Measurements from ENCODE around the gene CATSPERD.
A peak's percentile ranks its signal among the peaks of the same experiment; 100 is the strongest.

Gene CATSPERD, protein sequence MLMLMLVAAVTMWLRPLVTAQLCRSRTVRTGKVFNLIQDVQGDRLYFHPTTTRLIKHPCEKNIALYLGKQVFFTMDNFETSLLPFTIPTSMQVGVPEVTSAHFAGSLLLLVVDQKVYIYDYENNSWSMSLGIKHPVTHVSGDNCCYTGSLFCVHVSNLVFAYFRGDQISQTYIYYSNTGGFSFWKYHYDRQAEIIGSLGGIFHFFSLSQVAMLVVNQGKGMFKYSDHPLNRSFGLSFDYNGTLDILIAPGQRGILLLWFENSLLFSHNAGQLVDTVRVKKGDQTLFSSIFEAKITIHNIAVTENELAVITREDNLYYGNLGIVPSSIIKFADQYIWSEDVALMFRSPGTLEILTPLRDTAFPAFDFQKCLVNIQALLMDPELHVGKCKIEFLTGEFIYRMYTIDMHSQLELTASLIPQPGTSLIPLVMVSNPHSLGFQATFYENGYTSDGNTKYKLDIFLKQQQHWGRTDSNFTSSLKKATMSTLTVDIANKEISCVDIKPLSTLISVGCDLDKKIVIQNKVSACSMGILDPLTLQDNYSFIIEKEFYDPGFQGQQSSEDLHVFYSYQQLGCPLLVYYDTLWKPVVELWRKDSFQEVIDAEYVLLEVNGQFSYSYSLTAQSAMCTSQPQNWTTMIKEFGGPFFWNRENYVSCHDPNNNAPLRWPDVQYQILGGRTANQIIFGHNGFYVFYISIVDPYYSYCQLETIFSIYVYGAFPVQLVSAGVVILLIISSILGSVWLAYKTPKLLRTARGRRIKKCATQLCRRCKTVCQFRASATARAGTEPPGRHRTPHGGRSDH

DNA sequence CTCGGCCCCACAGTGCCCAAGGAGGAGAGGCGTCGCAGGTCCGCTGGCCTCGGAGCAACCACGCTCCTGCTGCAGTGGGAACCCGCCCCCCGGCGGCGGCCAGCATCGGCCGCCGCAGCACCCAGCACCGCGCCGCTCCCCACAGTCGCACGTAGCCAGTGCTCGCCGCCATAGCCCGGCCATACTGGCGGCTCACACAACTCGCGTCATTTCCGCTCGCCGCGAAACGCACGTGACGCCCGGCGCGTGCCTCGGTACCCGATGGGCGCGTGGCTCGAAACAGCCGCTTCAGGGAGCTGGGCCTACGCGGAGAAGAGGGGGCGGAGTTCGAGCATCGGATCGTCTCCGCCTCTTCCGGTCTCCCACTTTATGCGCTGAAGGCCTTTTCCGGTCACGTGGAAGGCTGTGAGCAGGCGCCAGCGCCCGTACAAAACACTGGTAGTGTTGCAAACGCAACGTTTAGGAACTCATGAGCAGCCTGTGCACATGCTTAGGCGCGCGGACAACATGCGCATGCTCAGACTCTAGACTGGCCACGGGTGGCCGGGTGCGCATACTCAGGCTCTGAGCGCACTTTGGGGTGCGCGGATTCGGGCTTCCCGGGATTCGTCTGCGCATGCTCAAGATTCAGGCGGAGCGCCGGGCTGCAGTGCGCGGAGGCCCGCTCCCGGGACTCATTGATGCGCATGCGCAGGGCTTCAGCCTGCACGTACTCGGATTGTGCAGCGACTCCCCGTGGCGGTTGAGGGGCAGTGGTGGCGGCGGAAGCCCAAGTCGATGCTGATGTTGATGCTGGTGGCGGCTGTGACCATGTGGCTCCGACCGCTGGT, at the start of gene CATSPERD, which contains the start of gene LONP1:
Gene CATSPERD (plus strand): TSS at position 677 of the 830 bp plus-strand sequence. CDS start 101 bp downstream, at position 778.
Gene LONP1 (minus strand): TSS at position 186 of the 830 bp plus-strand sequence. CDS start 14 bp downstream, at position 172.
- TF ChIP-seq, protein P1, sequence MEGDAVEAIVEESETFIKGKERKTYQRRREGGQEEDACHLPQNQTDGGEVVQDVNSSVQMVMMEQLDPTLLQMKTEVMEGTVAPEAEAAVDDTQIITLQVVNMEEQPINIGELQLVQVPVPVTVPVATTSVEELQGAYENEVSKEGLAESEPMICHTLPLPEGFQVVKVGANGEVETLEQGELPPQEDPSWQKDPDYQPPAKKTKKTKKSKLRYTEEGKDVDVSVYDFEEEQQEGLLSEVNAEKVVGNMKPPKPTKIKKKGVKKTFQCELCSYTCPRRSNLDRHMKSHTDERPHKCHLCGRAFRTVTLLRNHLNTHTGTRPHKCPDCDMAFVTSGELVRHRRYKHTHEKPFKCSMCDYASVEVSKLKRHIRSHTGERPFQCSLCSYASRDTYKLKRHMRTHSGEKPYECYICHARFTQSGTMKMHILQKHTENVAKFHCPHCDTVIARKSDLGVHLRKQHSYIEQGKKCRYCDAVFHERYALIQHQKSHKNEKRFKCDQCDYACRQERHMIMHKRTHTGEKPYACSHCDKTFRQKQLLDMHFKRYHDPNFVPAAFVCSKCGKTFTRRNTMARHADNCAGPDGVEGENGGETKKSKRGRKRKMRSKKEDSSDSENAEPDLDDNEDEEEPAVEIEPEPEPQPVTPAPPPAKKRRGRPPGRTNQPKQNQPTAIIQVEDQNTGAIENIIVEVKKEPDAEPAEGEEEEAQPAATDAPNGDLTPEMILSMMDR (IDR thresholded peaks at IDR 0.05; ENCODE audit: low read depth, low read length) = peak; percentile 96
- peak within 1 kb of the TSS; percentile 97 for H3K4me3 ChIP-seq (ENCODE audit: low read depth, low read length)

DNA sequence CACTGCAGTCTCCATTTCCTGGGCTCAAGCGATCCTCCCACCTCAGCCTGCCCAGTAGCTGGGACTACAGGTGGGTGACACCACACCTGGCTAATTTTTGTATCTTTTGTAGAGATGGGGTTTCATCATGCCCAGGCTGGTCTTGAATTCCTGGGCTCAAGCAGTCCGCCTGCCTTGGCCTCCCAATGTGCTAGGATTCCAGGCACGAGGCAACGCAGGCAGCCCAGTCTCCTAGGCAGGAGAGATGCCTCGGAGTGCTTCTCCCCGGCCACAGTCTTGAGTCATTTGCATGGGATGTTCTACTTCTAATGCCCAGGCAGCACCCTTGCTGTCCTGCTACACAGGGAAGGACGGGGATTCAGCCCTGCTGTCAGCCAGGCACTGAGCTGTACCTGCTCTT, 48.8 kb upstream of the CATSPERD start:
- TF ChIP-seq, protein P1 (IDR thresholded peaks at IDR 0.05; ENCODE audit: low read depth, low read length) = no peak
- H3K4me3 ChIP-seq (ENCODE audit: low read depth, low read length) = no peak overlapping the region

DNA sequence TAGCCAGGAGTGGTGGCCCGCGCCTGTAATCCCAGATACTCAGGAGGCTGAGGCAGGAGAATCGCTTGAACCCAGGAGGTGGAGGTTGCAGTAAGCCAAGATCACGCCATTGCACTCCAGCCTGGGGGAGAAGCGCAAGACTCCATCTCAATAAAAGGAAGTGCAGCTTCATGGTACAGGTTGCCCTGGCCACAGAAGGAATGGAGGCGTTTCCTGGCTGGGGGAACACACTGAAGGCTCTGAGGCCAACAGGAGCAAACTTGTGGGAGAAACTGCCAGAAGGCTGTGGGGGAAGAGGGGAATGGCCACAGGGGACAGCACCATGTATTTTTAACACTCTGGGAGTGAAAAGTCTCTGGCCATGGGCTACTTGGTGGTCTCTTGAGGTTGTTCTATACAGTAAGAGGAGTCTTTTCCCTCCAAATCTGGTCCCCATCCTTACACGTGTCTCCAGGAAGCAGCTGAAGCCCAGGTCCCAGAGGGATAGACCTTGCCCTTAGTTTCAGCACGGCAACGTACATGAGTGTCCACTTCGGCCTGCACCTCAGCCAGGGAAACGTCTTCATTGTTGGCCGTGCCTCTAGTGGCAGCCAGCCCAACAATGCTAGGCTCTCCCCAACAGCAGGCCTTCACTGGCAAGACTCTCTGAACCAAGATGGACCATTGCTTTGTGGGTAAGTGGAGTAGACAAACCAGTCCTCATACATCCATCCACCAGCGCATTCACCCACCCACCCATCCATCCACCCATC, 47.6 kb upstream of the CATSPERD start:
- no peak overlapping the region for H3K4me3 ChIP-seq (ENCODE audit: low read depth, low read length)
- TF ChIP-seq, protein P1 (IDR thresholded peaks at IDR 0.05; ENCODE audit: low read depth, low read length) = no peak

DNA sequence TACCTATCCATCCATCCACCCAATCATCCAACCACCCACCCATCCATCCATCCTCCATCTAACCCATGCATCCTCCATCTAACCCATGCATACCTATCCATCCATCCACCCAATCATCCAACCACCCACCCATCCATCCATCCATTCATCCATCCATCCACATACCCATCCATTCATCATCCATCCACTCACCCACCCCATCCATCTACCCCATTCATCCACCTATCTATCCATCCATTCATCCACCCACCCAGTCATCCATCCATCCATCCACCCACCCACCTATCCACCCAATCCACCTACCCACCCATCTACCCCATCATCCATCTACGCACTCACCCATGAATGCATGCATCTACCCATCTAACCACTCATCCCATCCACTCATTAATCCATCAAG, 46.7 kb upstream of the CATSPERD start:
- TF ChIP-seq, protein P1 (IDR thresholded peaks at IDR 0.05; ENCODE audit: low read depth, low read length) = no peak
- no peak overlapping the region for H3K4me3 ChIP-seq (ENCODE audit: low read depth, low read length)

DNA sequence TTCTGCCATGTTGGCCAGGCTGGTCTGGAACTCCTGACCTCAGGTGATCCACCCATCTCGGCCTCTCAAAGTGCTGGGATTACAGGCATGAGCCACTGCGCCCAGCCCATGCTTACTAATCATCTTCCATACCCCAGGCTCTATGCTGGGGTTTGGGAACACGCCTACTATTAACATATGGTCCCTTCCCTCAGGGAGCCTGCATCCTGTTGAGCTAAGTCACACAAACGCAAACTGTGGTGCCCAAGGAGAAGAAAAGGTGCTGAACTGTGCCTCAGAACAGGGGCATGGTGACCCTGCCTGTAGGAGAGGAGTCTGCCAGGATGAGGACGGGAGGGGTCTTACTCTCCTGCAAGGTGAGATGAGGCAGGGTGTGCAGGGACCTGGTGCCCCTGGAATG, 45.7 kb upstream of the CATSPERD start:
- TF ChIP-seq, protein P1 (IDR thresholded peaks at IDR 0.05; ENCODE audit: low read depth, low read length) = no peak
- no peak overlapping the region for H3K4me3 ChIP-seq (ENCODE audit: low read depth, low read length)

DNA sequence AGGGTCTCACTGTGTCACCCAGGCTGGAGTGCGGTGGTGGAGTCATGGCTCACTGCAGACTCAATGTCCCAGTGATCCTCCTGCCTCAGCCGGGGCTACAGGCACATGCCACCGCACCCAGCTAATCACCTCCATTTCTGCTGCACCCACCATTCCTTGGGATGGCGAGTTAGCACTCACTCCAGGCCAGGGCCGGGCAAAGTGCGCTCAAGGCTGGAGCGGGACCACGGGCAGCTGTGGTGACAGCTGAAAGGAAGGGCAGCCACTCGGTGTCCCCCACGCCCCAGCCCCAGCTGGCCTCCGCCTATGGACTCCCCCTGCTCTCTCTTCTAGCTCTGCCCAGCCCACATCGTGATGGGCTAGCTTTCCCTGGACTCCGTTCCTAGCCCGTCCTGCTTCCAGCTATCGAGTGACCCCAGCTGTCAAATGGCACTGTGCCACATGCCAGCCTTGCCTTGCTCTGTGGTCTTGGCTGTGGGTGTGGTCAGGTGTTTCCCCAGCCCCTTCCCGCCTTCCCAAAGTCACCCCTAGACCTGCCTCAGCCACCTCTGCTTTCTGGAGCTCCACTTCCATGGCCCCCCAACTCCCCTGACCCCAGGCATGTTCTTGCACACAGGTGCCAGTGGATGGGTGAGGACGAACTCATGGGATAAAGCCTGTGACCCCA, 44.2 kb upstream of the CATSPERD start:
- TF ChIP-seq, protein P1 (IDR thresholded peaks at IDR 0.05; ENCODE audit: low read depth, low read length) = no peak

More for the DNA sequence above, 44.2 kb upstream of the CATSPERD start:
- H3K4me3 ChIP-seq (ENCODE audit: low read depth, low read length) = no peak overlapping the region
